GM23338 (cell line): Measurements from ENCODE around the gene DTX4. TPM values are rescaled to one million over a fixed set of nuclear protein-coding genes. Genes with fewer than 3 reads are reported as not detected.

ENCODE experiments used
- ATAC-seq: fragments of 200-7000 bp; cut with Tn5 transposase; 3 replicates; pipeline ENCODE4 v1.9.1; 2020
- DNase-seq: peaks from one replicate; pipeline ENCODE4 v3.0.0-alpha.2; 2015; ENCODE audit warnings: low spot score
- H2AFZ ChIP-seq: fragments of 200-600 bp; sonication (generic); 2 replicates; pipeline ENCODE4 v1.8.0; 2016; ENCODE audit warnings: antibody characterized with exemption, mild to moderate bottlenecking, moderate library complexity
- H3F3A ChIP-seq: fragments of 200-600 bp; sonication (generic); replicated peaks from 2 replicates; pipeline ENCODE4 v1.8.0; 2017; ENCODE audit warnings: antibody characterized with exemption, mixed run types, low read depth
- H3K27ac ChIP-seq: fragments of 200-600 bp; sonication (generic); 2 replicates; pipeline ENCODE4 v1.6.1; 2016; ENCODE audit warnings: low read depth
- H3K27me3 ChIP-seq: fragments of 200-600 bp; sonication (generic); 2 replicates; pipeline ENCODE4 v1.8.0; 2016; ENCODE audit warnings: mild to moderate bottlenecking, mixed run types, moderate library complexity; ENCODE audit not compliant: insufficient read depth
- H3K36me3 ChIP-seq: fragments of 200-600 bp; sonication (generic); 2 replicates; pipeline ENCODE4 v1.8.0; 2016; ENCODE audit warnings: mild to moderate bottlenecking; ENCODE audit not compliant: insufficient read depth
- H3K4me1 ChIP-seq: fragments of 200-600 bp; sonication (generic); 2 replicates; pipeline ENCODE4 v1.8.0; 2016; ENCODE audit warnings: mild to moderate bottlenecking, moderate library complexity; ENCODE audit not compliant: insufficient read depth
- H3K4me2 ChIP-seq: fragments of 200-600 bp; sonication (generic); 2 replicates; pipeline ENCODE4 v1.7.1; 2017; ENCODE audit warnings: mixed run types
- H3K4me3 ChIP-seq: fragments of 200-600 bp; sonication (generic); 2 replicates; pipeline ENCODE4 v1.6.1; 2016; ENCODE audit warnings: mixed run types
- H3K79me2 ChIP-seq: fragments of 200-600 bp; sonication (generic); replicated peaks from 2 replicates; pipeline ENCODE4 v1.8.0; 2017; ENCODE audit warnings: mild to moderate bottlenecking; ENCODE audit not compliant: insufficient read depth
- H3K9me2 ChIP-seq: fragments of 200-600 bp; sonication (generic); 2 replicates; pipeline ENCODE4 v1.8.0; 2017; ENCODE audit not compliant: insufficient read depth
- H4K20me1 ChIP-seq: fragments of 200-600 bp; sonication (generic); replicated peaks from 2 replicates; pipeline ENCODE4 v1.8.0; 2017; ENCODE audit warnings: mild to moderate bottlenecking; ENCODE audit not compliant: insufficient read depth
- H3K27ac Mint-ChIP-seq: 2 replicates; pipeline ENCODE4 v1.8.0; 2020; ENCODE audit warnings: inconsistent platforms, mild to moderate bottlenecking, moderate library complexity, mixed read lengths
- H3K27me3 Mint-ChIP-seq: 3 replicates; pipeline ENCODE4 v1.8.0; 2022; ENCODE audit warnings: low read depth, mild to moderate bottlenecking, moderate library complexity, mixed read lengths, inconsistent platforms; ENCODE audit not compliant: insufficient read depth, poor library complexity
- H3K36me3 Mint-ChIP-seq: 3 replicates; pipeline ENCODE4 v1.8.0; 2021; ENCODE audit warnings: low read depth, mild to moderate bottlenecking, inconsistent platforms, moderate library complexity, mixed read lengths
- H3K4me1 Mint-ChIP-seq: 3 replicates; pipeline ENCODE4 v1.8.0; 2020; ENCODE audit warnings: mild to moderate bottlenecking, inconsistent platforms, mixed read lengths
- H3K4me3 Mint-ChIP-seq: 3 replicates; pipeline ENCODE4 v1.8.0; 2021; ENCODE audit warnings: moderate library complexity, mild to moderate bottlenecking, inconsistent platforms, mixed read lengths
- H3K9me3 Mint-ChIP-seq: 3 replicates; pipeline ENCODE4 v1.8.0; 2020; ENCODE audit warnings: moderate library complexity, mild to moderate bottlenecking, inconsistent platforms, mixed read lengths
- JUNB ChIP-seq: IDR thresholded peaks from one replicate; pipeline ENCODE4 v1.6.1; 2016; ENCODE audit warnings: antibody characterized with exemption; ENCODE audit not compliant: unreplicated experiment
- ZNF462 ChIP-seq: fragments of 250-450 bp; sonication (Bioruptor Pico); IDR thresholded peaks from 2 replicates; pipeline ENCODE4 v1.5.0; 2020; ENCODE audit warnings: mild to moderate bottlenecking, moderate library complexity
- polyA plus RNA-seq: library from polyadenylated mRNA; unstranded; fragments of >200 nt; fragmentation: Nextera tagmentation; extraction: Ambion mirVana; gene quantifications from 2 replicates; pipeline ENCODE4 v1.2.1, GENCODE V29; 2016
- total RNA-seq: library from RNA; depleted of rRNA; stranded (reverse); fragments of >200 nt; shearing (Covaris generic); gene quantifications from 2 replicates; pipeline ENCODE4 v1.2.3, GENCODE V29; 2014

Gene DTX4
- total and polyA plus RNA-seq, 2 experiments from 2014 or later: 4.2 to 14.7 TPM

- H3K27ac Mint-ChIP-seq: no peak overlapping the region
- no peak overlapping the region for H3K27ac ChIP-seq
- peak overlapping the region; percentile 91; the same call in 1 of the 3 replicates for H3K4me3 Mint-ChIP-seq
Measured at GRCh38 chr11:59174664-59175033, 2.7 kb downstream of the DTX4 start.

More at GRCh38 chr11:59174664-59175033, 2.7 kb downstream of the DTX4 start:
- Mint-ChIP-seq H3K27me3 (peaks cover 16% of the 10 kb centered on the region), H3K4me1 (peaks cover 35% of the 10 kb centered on the region), H3K9me3 (peaks cover 18% of the 10 kb centered on the region), H3K36me3 (peaks cover 33% of the 10 kb centered on the region)
- Histone ChIP-seq H2AFZ (no peak overlapping the region), H3K27me3 (peaks cover 6% of the 10 kb centered on the region; the same call in 1 of the 2 replicates), H3K4me1 (peaks cover 13% of the 10 kb centered on the region), H3K36me3 (no peaks in the 10 kb centered on the region; the same call in 1 of the 2 replicates), H3K4me3 (peak overlapping the region; percentile 83), H4K20me1 (0 out of 2 replicates have a peak, but pooled peaks cover 7% of the 10 kb centered on the region), H3K79me2 (peaks cover 21% of the 10 kb centered on the region), H3K9me2 (no peaks in the 10 kb centered on the region; the same call in 1 of the 2 replicates), H3F3A (peaks cover 5% of the 10 kb centered on the region; the same call in 1 of the 2 replicates), H3K4me2 (peak overlapping the region; percentile 99)
- no peak for TF ChIP-seq ZNF462
- no peak for TF ChIP-seq JUNB
- ATAC-seq (no peak), DNase-seq (no peak)
